Stomach (tissue), 4 donors: ENCODE results near the gene ATXN10.

ENCODE experiments used
- CTCF ChIP-seq, 7 experiments: fragments of 450-650 bp in 4 of 7; fragments of 200-600 bp in 3 of 7; sonication (generic) in 3 of 7; IDR thresholded peaks; one replicate each; pipeline ENCODE4 v1.5.1; 2016 to 2019; ENCODE audit warnings: antibody characterized with exemption in 7 of 7, control low read depth in 2 of 7, mild to moderate bottlenecking in 1 of 7
- EP300 ChIP-seq: sonication (generic); formaldehyde crosslinking; IDR thresholded peaks from one replicate; pipeline ENCODE4 v1.6.1; 2017; ENCODE audit warnings: antibody characterized with exemption
- POLR2A ChIP-seq, 4 donors: fragments of 450-650 bp; IDR thresholded peaks; one replicate each; pipeline ENCODE4 v1.6.1; 2016; ENCODE audit warnings: antibody characterized with exemption in 4 of 4, control low read depth in 2 of 4, mild to moderate bottlenecking in 1 of 4, moderate library complexity in 1 of 4
- POLR2AphosphoS5 ChIP-seq, 3 donors: sonication (generic); formaldehyde crosslinking; IDR thresholded peaks; one replicate each; pipeline ENCODE4 v1.6.1; 2016; ENCODE audit warnings: antibody characterized with exemption in 3 of 3

- no peak for TF ChIP-seq CTCF (IDR thresholded peaks at IDR 0.05)
- no peak for TF ChIP-seq POLR2AphosphoS5 (IDR thresholded peaks at IDR 0.05)
- no peak for TF ChIP-seq POLR2A (IDR thresholded peaks at IDR 0.05)
- TF ChIP-seq EP300 = no peak
Observed at GRCh38 chr22:45664136-45664646, 7.4 kb upstream of the ATXN10 start.
